HepG2 (cell line): ENCODE results near the gene AEBP1. TPM values are rescaled to one million over a fixed set of nuclear protein-coding genes. Genes with fewer than 3 reads are reported as not detected.

Source experiments
- ATAC-seq: fragments of 200-7000 bp; cut with Tn5 transposase; 3 replicates; pipeline ENCODE4 v1.9.1; 2020; ENCODE audit warnings: mild to moderate bottlenecking, moderate library complexity
- BruUV-seq: library from RNA; stranded (reverse); fragments of 400-500 nt; replicated peaks from 2 replicates; lab custom pipeline; 2021; lab: Mats Ljungman, UMichigan
- CTCF ChIA-PET: fragments of 300-600 bp; formaldehyde crosslinking; extraction: SDS; loops from one replicate; lab custom pipeline; 2021; ENCODE audit warnings: low total read pairs, inconsistent platforms, low intra/inter-chr PET ratio; lab: Yijun Ruan, JAX
- POLR2A ChIA-PET: fragments of 350-600 bp; sonication (Branson Sonifier 250); formaldehyde crosslinking; loops from one replicate; lab custom pipeline; 2020; ENCODE audit warnings: antibody characterized with exemption, inconsistent platforms; lab: Yijun Ruan, JAX
- DNase-seq: peaks from one replicate; pipeline ENCODE4 v3.0.0-alpha.2; 2015; ENCODE audit warnings: low spot score
- FAIRE-seq: peaks from 3 replicates; lab custom pipeline; 2011; peaks lifted over from hg19 to GRCh38; lab: Jason Lieb, UNC
- H2AFZ ChIP-seq: one replicate; pipeline ENCODE4 v1.6.1; 2011; ENCODE audit warnings: low read length, inconsistent platforms
- H3K27ac ChIP-seq: fragments of 300-600 bp; 3 replicates; pipeline ENCODE4 v1.8.0; 2011; ENCODE audit warnings: mixed run types, mild to moderate bottlenecking, mixed read lengths, low read length, inconsistent platforms; ENCODE audit not compliant: insufficient read depth; ENCODE audit errors: extremely low read length
- H3K27me3 ChIP-seq, 2 experiments: fragments of 200-600 bp in 1 of 2; 2 replicates in 1 of 2; 3 replicates in 1 of 2; pipeline versions ENCODE4 v1.6.0 to v1.8.0; 2011; ENCODE audit warnings: low read length in 2 of 2, mild to moderate bottlenecking in 2 of 2, moderate library complexity in 2 of 2, inconsistent platforms in 1 of 2; ENCODE audit not compliant: insufficient read depth in 2 of 2, control insufficient read depth in 1 of 2
- H3K36me3 ChIP-seq, 2 experiments: fragments of 200-600 bp in 1 of 2; replicated peaks in 1 of 2; 2 replicates in 1 of 2; 3 replicates in 1 of 2; pipeline versions ENCODE4 v1.5.1 to v1.8.0; 2011; ENCODE audit warnings: low read length in 2 of 2, inconsistent platforms in 1 of 2; ENCODE audit not compliant: insufficient read depth in 2 of 2, control insufficient read depth in 1 of 2
- H3K4me1 ChIP-seq: 2 replicates; pipeline ENCODE4 v1.5.1; 2012; ENCODE audit warnings: low read length, inconsistent platforms; ENCODE audit not compliant: insufficient read depth
- H3K4me2 ChIP-seq: 2 replicates; pipeline ENCODE4 v1.6.0; 2011; ENCODE audit warnings: low read depth, low read length, inconsistent platforms
- H3K4me3 ChIP-seq, 3 experiments: fragments of 200-600 bp in 1 of 3; sonication (generic), shearing (Covaris generic) in 1 of 3; replicated peaks in 1 of 3; 2 replicates each; pipeline ENCODE4 v1.5.1; 2011 to 2016; ENCODE audit warnings: low read length in 3 of 3, inconsistent platforms in 2 of 3, low read depth in 2 of 3, mild to moderate bottlenecking in 2 of 3, control low read depth in 1 of 3, mixed read lengths in 1 of 3; ENCODE audit not compliant: insufficient read depth in 1 of 3
- H3K79me2 ChIP-seq: one replicate; pipeline ENCODE4 v1.6.1; 2011; ENCODE audit warnings: low read length, inconsistent platforms; ENCODE audit not compliant: insufficient read depth
- H3K9ac ChIP-seq: 2 replicates; pipeline ENCODE4 v1.6.0; 2011; ENCODE audit warnings: mild to moderate bottlenecking, low read depth, low read length, inconsistent platforms; ENCODE audit not compliant: insufficient read depth
- H3K9me3 ChIP-seq: 2 replicates; pipeline ENCODE4 v1.5.1; 2012; ENCODE audit warnings: mild to moderate bottlenecking, low read length
- H4K20me1 ChIP-seq: 2 replicates; pipeline ENCODE4 v1.6.0; 2011; ENCODE audit warnings: inconsistent platforms, mild to moderate bottlenecking, low read length, moderate library complexity; ENCODE audit not compliant: insufficient read depth
- ARNTL ChIP-seq: sonication (generic); formaldehyde crosslinking; IDR thresholded peaks from 2 replicates; pipeline ENCODE4 v1.4.0; 2020; ENCODE audit warnings: mild to moderate bottlenecking, missing genetic modification reagents
- ATF7 ChIP-seq, 2 experiments: fragments of 450-650 bp in 1 of 2; sonication (generic) in 1 of 2; formaldehyde crosslinking in 1 of 2; IDR thresholded peaks; 2 replicates each; pipeline versions ENCODE4 v1.4.0 to v1.6.1; 2016 to 2020; ENCODE audit warnings: antibody characterized with exemption in 1 of 2, mild to moderate bottlenecking in 1 of 2, missing genetic modification reagents in 1 of 2
- ATF7-NPFF ChIP-seq: sonication (generic); formaldehyde crosslinking; IDR thresholded peaks from 2 replicates; pipeline ENCODE4 v1.8.1; 2023; ENCODE audit warnings: mild to moderate bottlenecking, low read depth, missing genetic modification reagents, moderate library complexity
- ELF3 ChIP-seq: IDR thresholded peaks from 2 replicates; pipeline ENCODE4 v1.6.1; 2016; ENCODE audit warnings: missing genetic modification reagents, missing compliant biosample characterization
- ETV5 ChIP-seq: IDR thresholded peaks from 2 replicates; pipeline ENCODE4 v1.6.1; 2018; ENCODE audit warnings: missing biosample characterization, missing genetic modification reagents, inconsistent platforms, borderline replicate concordance
- FOXA1 ChIP-seq, 2 experiments: fragments of 450-650 bp in 1 of 2; sonication (generic) in 1 of 2; formaldehyde crosslinking in 1 of 2; IDR thresholded peaks; 2 replicates each; pipeline versions ENCODE4 v1.4.0 to v1.6.1; 2016 to 2020; ENCODE audit warnings: missing genetic modification reagents in 1 of 2
- NFE2L2 ChIP-seq: fragments of 150-350 bp; IDR thresholded peaks from 2 replicates; pipeline ENCODE4 v1.6.1; 2014; ENCODE audit warnings: low read length
- PITX1 ChIP-seq: sonication (generic); formaldehyde crosslinking; IDR thresholded peaks from 2 replicates; pipeline ENCODE4 v1.5.1; 2020; ENCODE audit warnings: mild to moderate bottlenecking, missing genetic modification reagents
- POGZ ChIP-seq: sonication (generic); formaldehyde crosslinking; IDR thresholded peaks from 2 replicates; pipeline ENCODE4 v1.4.0; 2020; ENCODE audit warnings: mild to moderate bottlenecking, missing genetic modification reagents
- SAP130 ChIP-seq: IDR thresholded peaks from 2 replicates; pipeline ENCODE4 v1.6.1; 2016; ENCODE audit warnings: low read depth
- TEAD3 ChIP-seq: optimal IDR thresholded peaks from 2 replicates; pipeline ENCODE3; 2016; ENCODE audit warnings: borderline replicate concordance
- ZNF138 ChIP-seq: sonication (generic); formaldehyde crosslinking; IDR thresholded peaks from 2 replicates; pipeline ENCODE4 v1.5.0; 2020; ENCODE audit warnings: mild to moderate bottlenecking, low read depth, missing genetic modification reagents
- ZNF558 ChIP-seq: sonication (generic); formaldehyde crosslinking; IDR thresholded peaks from 2 replicates; pipeline ENCODE4 v1.9.0; 2022; ENCODE audit warnings: mild to moderate bottlenecking, missing genetic modification reagents, borderline replicate concordance
- ZNF768 ChIP-seq: sonication (generic); formaldehyde crosslinking; IDR thresholded peaks from 2 replicates; pipeline ENCODE4 v1.4.0; 2020; ENCODE audit warnings: missing genetic modification reagents
- WGBS: methylation state at CpG from one replicate; pipeline ENCODE4 v1.1.6; 2017; ENCODE audit warnings: low lambda C conversion rate; 5-methylcytosine and 5-hydroxymethylcytosine counted together
- in situ Hi-C: cut with HindIII; loops from 2 replicates; pipeline ENCODE4 v1.10.0; 2017; ENCODE audit warnings: low pct_unique_long_range_greater_than_20kb; ENCODE audit not compliant: extremely low pct_ligation_motif_present
- intact Hi-C: fragments of 100-400 bp; cut with micrococcal nuclease; formaldehyde crosslinking; loops from one replicate; pipeline ENCODE4 v1.10.0; 2022; ENCODE audit not compliant: unreplicated experiment
- polyA plus RNA-seq, 8 experiments: library from polyadenylated mRNA; depleted of rRNA in 3 of 8; stranded (reverse) in 7 of 8; unstranded in 1 of 8; fragments of >200 nt; fragmentation: Illumina TruSeq in 4 of 8; extraction: Trizol in 4 of 8; gene quantifications; 2 replicates each; pipeline versions ENCODE4 v1.2.1 to v1.2.3, GENCODE V29; 2011 to 2016; ENCODE audit warnings: low read depth in 4 of 8, missing spikeins in 1 of 8, mixed read lengths in 1 of 8; ENCODE audit not compliant: insufficient read depth in 1 of 8
- total RNA-seq, 5 experiments: library from RNA; depleted of rRNA; stranded (reverse); fragments of >200 nt; fragmentation: Illumina TruSeq; extraction: Trizol; gene quantifications; 2 replicates each; pipeline ENCODE4 v1.2.3, GENCODE V29; 2016; ENCODE audit warnings: low read depth in 1 of 5
- TF ChIP-seq, protein P1 (sequence below): sonication (generic); formaldehyde crosslinking; IDR thresholded peaks from 2 replicates; pipeline ENCODE4 v1.4.0; 2020; ENCODE audit warnings: missing genetic modification reagents, borderline replicate concordance
- TF ChIP-seq, protein P2 (sequence below): IDR thresholded peaks from 2 replicates; pipeline ENCODE4 v1.6.1; 2012; ENCODE audit warnings: inconsistent platforms
- TF ChIP-seq, protein P3 (sequence below): IDR thresholded peaks from 2 replicates; pipeline ENCODE4 v1.6.1; 2016; ENCODE audit warnings: missing genetic modification reagents, missing compliant biosample characterization
- TF ChIP-seq, protein P4 (sequence below): sonication (generic); formaldehyde crosslinking; IDR thresholded peaks from 2 replicates; pipeline ENCODE4 v1.8.0; 2023; ENCODE audit warnings: mild to moderate bottlenecking, missing genetic modification reagents
- TF ChIP-seq, protein P5 (sequence below): sonication (generic); formaldehyde crosslinking; IDR thresholded peaks from 2 replicates; pipeline ENCODE4 v1.5.0; 2020; ENCODE audit warnings: mild to moderate bottlenecking, low read depth, missing genetic modification reagents, borderline replicate concordance

Gene AEBP1
- total and polyA plus RNA-seq, 2 of the 13 experiments (the other 11 are each of a cell fraction or from before 2014, with no cell fraction given): 0.22 to 0.55 TPM

DNA sequence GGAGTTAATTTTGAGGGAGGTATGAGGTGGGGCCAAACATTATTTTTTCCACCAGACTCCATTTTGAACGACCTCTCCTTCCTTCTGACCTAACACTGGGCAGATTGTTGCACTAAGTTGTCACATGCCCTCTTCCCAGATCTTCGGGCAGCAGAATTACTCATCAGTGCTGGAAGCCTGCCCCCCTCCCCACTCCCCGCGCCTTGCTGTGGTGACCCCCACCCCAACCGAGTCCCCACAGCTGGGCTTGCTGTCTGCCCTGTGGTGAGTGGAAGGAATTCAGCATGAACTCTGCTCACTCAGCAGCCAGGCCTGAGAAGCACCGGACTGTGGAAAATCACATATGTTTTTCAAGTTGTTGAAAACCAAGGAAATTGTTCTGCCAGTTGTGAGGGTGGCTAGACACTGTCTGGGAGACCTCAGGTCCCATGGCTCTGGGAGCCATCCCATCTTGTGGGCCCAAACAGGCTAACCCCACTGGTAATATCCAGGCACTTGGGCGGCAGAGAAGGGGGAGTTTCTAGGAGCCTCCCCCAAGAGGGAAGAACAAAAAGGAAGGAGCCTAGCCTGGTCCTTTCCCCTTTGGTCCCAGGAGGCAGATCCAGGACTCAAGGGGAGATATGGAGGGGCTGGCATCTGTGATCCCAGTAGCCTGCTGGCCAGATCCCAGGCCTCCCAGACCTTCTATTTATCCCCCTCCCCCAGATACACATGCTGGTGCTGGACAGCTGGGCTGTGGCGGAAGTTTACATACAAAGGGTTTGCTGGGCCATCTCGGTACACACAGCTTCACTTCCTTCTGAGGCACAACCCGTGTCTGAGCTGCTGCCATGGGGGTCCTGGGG is 3.5 kb upstream of the AEBP1 start:
- Histone ChIP-seq H3K4me1 (peaks cover 64% of the 10 kb centered on the region), H3K9me3 (no peaks in the 10 kb centered on the region), H3K4me3 (peak overlapping the region; percentile 42 to 66 (median 60)), H4K20me1 (no peaks in the 10 kb centered on the region), H3K9ac (peak overlapping the region; percentile 60), H2AFZ (peak overlapping the region; percentile 32), H3K27me3 (peaks cover 6 to 21% of the 10 kb centered on the region in 2 experiments; a peak in 3 of 5 replicates), H3K4me2 (peak overlapping the region; percentile 88), H3K36me3 (no peaks in the 10 kb centered on the region), H3K79me2 (no peaks in the 10 kb centered on the region), H3K27ac (peak overlapping the region; percentile 30)
- FAIRE-seq: no peak
- peak; percentile 65 for ATAC-seq
- ChIA-PET POLR2A (interaction anchor here (0.9 to 1.9 kb wide), 4 partner anchors 8 to 23 kb away, joined by 4 to 7 read pairs (median 4); partner anchors contain the start of gene POLD2), CTCF (no interaction called here)
- BruUV-seq: no TSS peak
- intact Hi-C loops (no loop called here), in situ Hi-C loops (no loop called here)
- no peak for DNase-seq
- 30% methylated on average over 6 of the region's 10 CpGs for WGBS
- TF ChIP-seq, protein P1, sequence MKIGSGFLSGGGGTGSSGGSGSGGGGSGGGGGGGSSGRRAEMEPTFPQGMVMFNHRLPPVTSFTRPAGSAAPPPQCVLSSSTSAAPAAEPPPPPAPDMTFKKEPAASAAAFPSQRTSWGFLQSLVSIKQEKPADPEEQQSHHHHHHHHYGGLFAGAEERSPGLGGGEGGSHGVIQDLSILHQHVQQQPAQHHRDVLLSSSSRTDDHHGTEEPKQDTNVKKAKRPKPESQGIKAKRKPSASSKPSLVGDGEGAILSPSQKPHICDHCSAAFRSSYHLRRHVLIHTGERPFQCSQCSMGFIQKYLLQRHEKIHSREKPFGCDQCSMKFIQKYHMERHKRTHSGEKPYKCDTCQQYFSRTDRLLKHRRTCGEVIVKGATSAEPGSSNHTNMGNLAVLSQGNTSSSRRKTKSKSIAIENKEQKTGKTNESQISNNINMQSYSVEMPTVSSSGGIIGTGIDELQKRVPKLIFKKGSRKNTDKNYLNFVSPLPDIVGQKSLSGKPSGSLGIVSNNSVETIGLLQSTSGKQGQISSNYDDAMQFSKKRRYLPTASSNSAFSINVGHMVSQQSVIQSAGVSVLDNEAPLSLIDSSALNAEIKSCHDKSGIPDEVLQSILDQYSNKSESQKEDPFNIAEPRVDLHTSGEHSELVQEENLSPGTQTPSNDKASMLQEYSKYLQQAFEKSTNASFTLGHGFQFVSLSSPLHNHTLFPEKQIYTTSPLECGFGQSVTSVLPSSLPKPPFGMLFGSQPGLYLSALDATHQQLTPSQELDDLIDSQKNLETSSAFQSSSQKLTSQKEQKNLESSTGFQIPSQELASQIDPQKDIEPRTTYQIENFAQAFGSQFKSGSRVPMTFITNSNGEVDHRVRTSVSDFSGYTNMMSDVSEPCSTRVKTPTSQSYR: peak; percentile 55; the same call in 1 of the 2 replicates
- TF ChIP-seq NFE2L2 (no peak), ETV5 (CRISPR knock-in tag) (peak; percentile 63; the same call in 1 of the 2 replicates), FOXA1 (IDR thresholded peaks at IDR 0.05) (no peak), FOXA1 (CRISPR knock-in tag; IDR thresholded peaks at IDR 0.05) (peak; percentile 64), ZNF558 (no peak), PITX1 (no peak), ARNTL (no peak), ATF7-NPFF (0 out of 2 replicates have a peak, but pooled peaks have one; percentile 34), ELF3 (CRISPR knock-in tag) (peak; percentile 77), ATF7 (IDR thresholded peaks at IDR 0.05) (no peak), ATF7 (CRISPR knock-in tag; IDR thresholded peaks at IDR 0.05) (no peak), SAP130 (peak; percentile 66), TEAD3 (CRISPR knock-in tag) (peak; percentile 26), ZNF138 (CRISPR knock-in tag) (no peak), ZNF768 (CRISPR knock-in tag) (no peak), POGZ (CRISPR knock-in tag) (0 out of 2 replicates have a peak, but pooled peaks have one; percentile 22)
- TF ChIP-seq, protein P2, sequence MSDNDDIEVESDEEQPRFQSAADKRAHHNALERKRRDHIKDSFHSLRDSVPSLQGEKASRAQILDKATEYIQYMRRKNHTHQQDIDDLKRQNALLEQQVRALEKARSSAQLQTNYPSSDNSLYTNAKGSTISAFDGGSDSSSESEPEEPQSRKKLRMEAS: peak; percentile 27; the same call in 1 of the 2 replicates
- TF ChIP-seq, protein P3, sequence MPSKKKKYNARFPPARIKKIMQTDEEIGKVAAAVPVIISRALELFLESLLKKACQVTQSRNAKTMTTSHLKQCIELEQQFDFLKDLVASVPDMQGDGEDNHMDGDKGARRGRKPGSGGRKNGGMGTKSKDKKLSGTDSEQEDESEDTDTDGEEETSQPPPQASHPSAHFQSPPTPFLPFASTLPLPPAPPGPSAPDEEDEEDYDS (CRISPR knock-in tag): peak; percentile 39; the same call in 1 of the 2 replicates
- TF ChIP-seq, protein P4, sequence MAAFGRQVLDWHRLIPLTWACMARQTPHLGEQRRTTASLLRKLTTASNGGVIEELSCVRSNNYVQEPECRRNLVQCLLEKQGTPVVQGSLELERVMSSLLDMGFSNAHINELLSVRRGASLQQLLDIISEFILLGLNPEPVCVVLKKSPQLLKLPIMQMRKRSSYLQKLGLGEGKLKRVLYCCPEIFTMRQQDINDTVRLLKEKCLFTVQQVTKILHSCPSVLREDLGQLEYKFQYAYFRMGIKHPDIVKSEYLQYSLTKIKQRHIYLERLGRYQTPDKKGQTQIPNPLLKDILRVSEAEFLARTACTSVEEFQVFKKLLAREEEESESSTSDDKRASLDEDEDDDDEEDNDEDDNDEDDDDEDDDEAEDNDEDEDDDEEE (CRISPR knock-in tag): no peak
- TF ChIP-seq, protein P5, sequence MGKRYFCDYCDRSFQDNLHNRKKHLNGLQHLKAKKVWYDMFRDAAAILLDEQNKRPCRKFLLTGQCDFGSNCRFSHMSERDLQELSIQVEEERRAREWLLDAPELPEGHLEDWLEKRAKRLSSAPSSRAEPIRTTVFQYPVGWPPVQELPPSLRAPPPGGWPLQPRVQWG (CRISPR knock-in tag): no peak
